Stomach smooth muscle (tissue), 2 donors: ENCODE data around the gene ZNF41.

Experiments
- H3K27ac ChIP-seq: one replicate; pipeline ENCODE4 v1.7.0; 2013; ENCODE audit warnings: mild to moderate bottlenecking, low read length, inconsistent platforms
- H3K27me3 ChIP-seq, 2 donors: one replicate each; pipeline ENCODE4 v1.7.0; 2013; ENCODE audit warnings: low read length in 2 of 2; ENCODE audit not compliant: insufficient read depth in 2 of 2, control insufficient read depth in 1 of 2
- H3K36me3 ChIP-seq, 2 donors: one replicate each; pipeline ENCODE4 v1.7.0; 2013; ENCODE audit warnings: low read length in 2 of 2; ENCODE audit not compliant: control insufficient read depth in 2 of 2, insufficient read depth in 2 of 2
- H3K4me1 ChIP-seq: one replicate; pipeline ENCODE4 v1.7.0; 2013; ENCODE audit warnings: low read length; ENCODE audit not compliant: control insufficient read depth, insufficient read depth
- H3K4me3 ChIP-seq, 2 donors: one replicate each; pipeline ENCODE4 v1.7.0; 2013; ENCODE audit warnings: low read length in 2 of 2
- H3K9ac ChIP-seq, 2 donors: one replicate each; pipeline ENCODE4 v1.7.0; 2013; ENCODE audit warnings: low read length in 2 of 2, mild to moderate bottlenecking in 1 of 2
- H3K9me3 ChIP-seq, 2 donors: one replicate each; pipeline ENCODE4 v1.7.0; 2013; ENCODE audit warnings: low read length in 2 of 2; ENCODE audit not compliant: control insufficient read depth in 2 of 2
- donor health status: healthy.
- donor health status: Pancreatic carcinoma.

ZNF41 gene

DNA sequence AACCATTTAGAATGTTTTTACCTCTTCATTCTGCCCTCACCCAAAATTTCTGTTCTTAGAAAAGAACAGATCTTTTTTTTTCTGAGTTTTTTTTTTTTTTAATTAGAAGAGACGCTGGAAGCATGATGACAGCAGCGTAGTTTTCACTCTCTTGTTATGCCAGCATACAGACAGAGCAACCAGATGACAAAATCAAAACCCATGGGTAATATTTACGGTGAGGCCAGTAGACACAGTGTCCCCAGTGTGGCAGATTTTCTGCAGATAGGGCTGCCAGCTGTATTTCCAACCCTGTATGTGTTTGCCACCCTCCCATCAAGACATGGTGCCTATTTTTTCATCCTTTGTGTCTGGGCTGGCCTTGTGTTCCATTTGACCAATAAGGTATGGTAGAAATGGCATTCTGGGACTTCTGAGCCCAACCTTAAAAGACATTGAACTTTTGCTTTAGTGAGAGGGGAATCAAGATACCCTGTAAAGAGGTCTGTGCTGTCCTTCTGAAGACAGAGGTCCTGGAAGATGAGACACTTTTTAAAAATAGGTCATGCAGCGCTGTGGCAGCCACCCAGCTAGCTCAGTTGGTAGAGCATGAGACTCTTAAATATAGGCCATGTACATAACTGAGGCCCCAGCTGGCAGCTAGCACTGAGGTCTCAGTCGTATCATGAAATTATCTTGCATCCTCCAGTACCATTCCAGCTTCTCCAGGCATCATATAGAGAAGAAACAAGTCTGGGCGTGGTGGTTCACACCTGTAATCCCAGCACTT lies 6.7 kb upstream of the ZNF41 start:
- Histone ChIP-seq H3K4me1 (no peaks in the 10 kb centered on the region), H3K27me3 (peaks cover 0 to 2% of the 10 kb centered on the region in 2 donors), H3K9me3 (peaks cover 0 to 2% of the 10 kb centered on the region in 2 donors), H3K4me3 (no peak overlapping the region), H3K27ac (no peak overlapping the region), H3K9ac (no peak overlapping the region), H3K36me3 (no peaks in the 10 kb centered on the region)

DNA sequence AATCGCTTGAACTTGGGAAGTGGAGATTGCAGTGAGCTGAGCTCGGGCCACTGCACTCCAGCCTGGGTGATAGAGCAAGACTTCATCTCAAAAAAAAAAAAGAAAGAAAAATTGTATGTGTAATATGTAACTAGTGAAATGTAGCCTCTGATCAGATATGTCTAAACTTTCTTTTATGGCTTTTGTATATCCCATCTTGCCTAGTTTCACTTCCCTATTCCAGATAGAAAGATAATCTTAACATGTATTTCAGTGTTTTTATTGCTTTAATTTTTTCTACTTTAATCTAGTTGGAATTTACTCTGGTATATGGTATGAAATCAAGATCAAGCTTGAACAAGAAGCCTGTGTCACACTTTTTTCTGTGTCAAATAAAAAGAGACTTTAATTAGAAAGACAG lies 1.9 kb upstream of the ZNF41 start:
- H3K27me3 ChIP-seq, result peaks cover 0 to 2% of the 10 kb centered on the region in 2 donors
- no peaks in the 10 kb centered on the region for H3K4me1 ChIP-seq
- no peaks in the 10 kb centered on the region for H3K36me3 ChIP-seq
- no peak overlapping the region for H3K27ac ChIP-seq
- H3K4me3 ChIP-seq, result no peak overlapping the region
- H3K9me3 ChIP-seq, result no peaks in the 10 kb centered on the region
- H3K9ac ChIP-seq, result no peak overlapping the region

DNA sequence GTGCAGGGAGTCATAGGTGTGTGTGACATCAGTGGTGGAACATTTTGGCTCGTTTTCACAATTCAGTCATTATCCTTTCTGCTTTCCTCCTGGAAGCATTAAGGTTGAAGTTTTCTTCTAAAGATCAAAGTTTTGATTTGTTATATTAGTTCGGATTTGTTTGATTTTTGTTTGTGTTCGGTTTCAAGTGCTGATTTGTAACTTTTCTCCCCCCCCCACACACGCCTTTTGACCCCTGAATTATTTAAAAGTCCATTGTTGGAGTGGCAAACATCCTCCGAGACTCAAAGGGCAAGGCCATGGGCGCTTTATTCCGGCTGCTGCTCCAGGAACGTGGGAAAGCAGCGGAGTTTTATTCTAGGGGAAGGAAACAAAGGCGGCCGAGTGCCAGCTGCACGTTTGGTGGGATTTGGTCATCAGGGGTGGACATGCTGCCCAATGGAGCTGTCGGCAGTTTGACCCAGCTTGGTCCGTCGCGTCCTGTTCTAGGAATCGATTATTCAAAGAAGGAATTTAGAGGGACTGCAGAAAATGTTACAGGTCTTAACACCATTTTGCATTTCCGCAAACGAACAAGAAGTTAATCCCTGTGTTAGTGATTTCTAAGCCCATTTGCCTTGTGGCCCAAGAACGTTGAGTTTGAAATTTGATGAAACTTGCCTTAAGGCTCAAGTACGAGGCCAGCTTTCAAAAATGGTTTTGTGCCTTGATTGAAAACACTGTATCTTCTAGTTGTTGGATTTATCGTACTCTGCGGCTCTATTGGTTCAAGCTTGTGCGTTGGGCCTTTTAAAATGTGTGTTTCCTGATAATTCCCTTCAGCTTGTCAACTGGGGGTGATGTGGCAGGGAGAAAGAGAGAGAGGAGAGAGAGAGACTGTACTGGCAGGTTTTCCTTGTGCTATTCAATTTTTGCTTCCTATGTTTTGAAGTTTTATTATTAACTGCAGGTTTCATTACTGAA lies 565 bp upstream of the ZNF41 start:
- H3K9ac ChIP-seq, result peak overlapping the region; percentile 75 to 76
- H3K4me3 ChIP-seq, result peak overlapping the region; percentile 73 to 76
- no peaks in the 10 kb centered on the region for H3K36me3 ChIP-seq
- H3K27ac ChIP-seq, result peak overlapping the region; percentile 74
- peaks cover 0 to 2% of the 10 kb centered on the region in 2 donors for H3K27me3 ChIP-seq
- no peaks in the 10 kb centered on the region for H3K9me3 ChIP-seq
- H3K4me1 ChIP-seq, result no peaks in the 10 kb centered on the region

DNA sequence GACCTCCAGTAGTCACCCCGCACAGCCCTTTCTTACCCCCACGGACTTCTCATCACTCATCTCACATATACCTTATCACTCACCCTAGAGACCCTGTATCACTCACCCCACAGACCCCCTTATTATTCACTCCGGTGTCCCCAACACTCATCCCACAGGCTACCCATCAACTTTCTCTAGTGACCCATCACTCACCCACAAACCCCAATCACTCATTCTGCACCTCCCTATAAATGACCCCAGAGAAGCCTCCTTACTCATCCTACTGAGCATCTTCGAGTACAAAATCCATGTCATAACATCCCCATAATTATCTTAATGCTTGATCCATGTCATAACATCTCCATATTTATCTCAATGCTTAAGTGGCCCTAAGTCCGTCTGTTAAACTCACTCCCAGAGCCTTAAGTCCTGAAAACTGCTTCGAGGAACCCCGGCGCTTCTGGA lies 934 bp downstream of the ZNF41 start:
- peak overlapping the region; percentile 76 for H3K9ac ChIP-seq
- no peaks in the 10 kb centered on the region for H3K36me3 ChIP-seq
- H3K27ac ChIP-seq, result peak overlapping the region; percentile 74
- peaks cover 0 to 2% of the 10 kb centered on the region in 2 donors for H3K27me3 ChIP-seq
- no peaks in the 10 kb centered on the region for H3K4me1 ChIP-seq
- H3K9me3 ChIP-seq, result no peaks in the 10 kb centered on the region
- peak overlapping the region; percentile 73 to 76 for H3K4me3 ChIP-seq

DNA sequence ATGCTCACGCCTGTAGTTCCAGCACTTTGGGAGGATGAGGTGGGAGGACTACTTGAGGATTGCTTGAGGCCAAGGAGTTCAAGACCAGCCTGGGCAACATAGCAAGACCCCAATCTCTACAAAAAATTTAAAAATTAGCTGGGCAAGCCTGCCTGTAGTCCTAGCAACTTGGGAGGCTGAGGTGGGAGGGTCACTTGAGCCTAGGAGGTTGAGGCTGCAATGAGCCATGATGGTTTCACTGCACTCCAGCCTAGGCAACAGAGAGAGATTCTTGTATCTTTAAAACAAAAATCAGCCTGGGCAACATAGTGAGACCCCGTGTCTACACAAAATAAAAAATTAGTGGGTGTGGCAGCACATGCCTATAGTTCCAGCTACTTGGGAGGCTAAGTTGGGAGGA lies 1.9 kb downstream of the ZNF41 start:
- Histone ChIP-seq H3K36me3 (no peaks in the 10 kb centered on the region), H3K4me3 (no peak overlapping the region), H3K9me3 (no peaks in the 10 kb centered on the region), H3K9ac (no peak overlapping the region), H3K4me1 (no peaks in the 10 kb centered on the region), H3K27ac (no peak overlapping the region), H3K27me3 (peaks cover 0 to 2% of the 10 kb centered on the region in 2 donors)

DNA sequence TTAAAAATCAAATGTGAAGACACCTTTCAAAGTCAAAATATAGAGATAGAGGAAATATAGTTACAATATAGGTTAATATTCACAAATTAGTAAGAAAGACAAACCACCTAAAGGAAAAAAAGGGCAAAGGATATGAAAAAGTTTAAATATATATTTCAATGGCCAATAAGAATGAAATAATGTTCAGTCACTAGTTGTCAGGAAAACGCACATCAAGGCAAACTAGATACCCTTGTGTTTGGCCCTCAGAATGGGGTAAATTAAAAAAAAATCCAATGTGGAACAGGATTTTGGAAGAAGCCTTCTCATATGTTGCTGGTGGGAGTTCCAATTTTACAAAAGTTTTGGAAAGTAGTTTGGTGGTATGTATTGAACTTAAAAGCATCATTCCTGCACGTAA lies 2.4 kb downstream of the ZNF41 start:
- H3K27ac ChIP-seq, result no peak overlapping the region
- H3K4me1 ChIP-seq, result no peaks in the 10 kb centered on the region
- peaks cover 0 to 2% of the 10 kb centered on the region in 2 donors for H3K27me3 ChIP-seq
- no peak overlapping the region for H3K4me3 ChIP-seq
- H3K9ac ChIP-seq, result no peak overlapping the region
- no peaks in the 10 kb centered on the region for H3K36me3 ChIP-seq
- no peaks in the 10 kb centered on the region for H3K9me3 ChIP-seq

DNA sequence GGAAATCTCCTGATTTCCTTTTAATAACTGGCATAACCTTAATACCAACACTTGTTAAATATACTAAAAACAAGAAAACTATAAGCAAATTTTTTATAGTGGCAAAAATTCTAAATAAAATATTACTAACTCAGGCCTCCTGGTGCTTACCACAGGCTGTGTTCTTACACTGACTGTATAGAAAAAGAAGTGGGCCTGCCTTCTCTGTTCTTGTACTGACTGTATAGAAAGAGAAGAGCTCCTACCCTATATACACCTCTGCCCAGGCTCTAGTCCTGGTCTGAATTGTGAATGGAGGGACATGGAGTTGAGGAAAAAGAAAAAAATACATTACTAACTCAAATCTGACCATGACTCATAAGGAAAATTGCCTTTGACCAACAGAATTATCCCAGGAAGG lies 7.5 kb downstream of the ZNF41 start:
- Histone ChIP-seq H3K4me3 (no peak overlapping the region), H3K36me3 (no peaks in the 10 kb centered on the region), H3K9me3 (no peaks in the 10 kb centered on the region), H3K27me3 (no peaks in the 10 kb centered on the region), H3K27ac (no peak overlapping the region), H3K9ac (no peak overlapping the region), H3K4me1 (no peaks in the 10 kb centered on the region)

DNA sequence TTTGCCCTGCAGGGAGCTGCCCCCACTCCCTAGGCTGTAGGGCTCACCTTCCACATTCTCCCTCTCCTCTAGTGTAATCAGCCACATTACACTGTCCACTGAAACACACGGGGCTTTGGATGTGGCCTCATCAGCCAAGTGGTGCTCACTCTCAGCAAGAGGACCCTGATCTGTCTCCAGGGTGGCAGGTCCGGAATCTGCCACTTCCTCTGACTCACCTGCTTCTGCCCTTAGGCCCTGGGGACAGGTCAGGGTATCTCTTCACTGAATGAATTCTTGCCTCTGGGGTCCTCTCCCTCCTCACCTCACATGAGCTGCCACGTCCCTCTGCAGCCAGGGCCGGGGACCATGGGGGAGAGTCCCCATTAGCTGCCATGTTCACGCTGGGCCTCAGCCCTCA lies 15.9 kb downstream of the ZNF41 start:
- no peak overlapping the region for H3K4me3 ChIP-seq
- H3K27me3 ChIP-seq, result peaks cover 0 to 8% of the 10 kb centered on the region in 2 donors
- H3K27ac ChIP-seq, result no peak overlapping the region
- no peaks in the 10 kb centered on the region for H3K4me1 ChIP-seq
- H3K9ac ChIP-seq, result no peak overlapping the region
- H3K36me3 ChIP-seq, result peaks cover 0 to 3% of the 10 kb centered on the region in 2 donors
- no peaks in the 10 kb centered on the region for H3K9me3 ChIP-seq

DNA sequence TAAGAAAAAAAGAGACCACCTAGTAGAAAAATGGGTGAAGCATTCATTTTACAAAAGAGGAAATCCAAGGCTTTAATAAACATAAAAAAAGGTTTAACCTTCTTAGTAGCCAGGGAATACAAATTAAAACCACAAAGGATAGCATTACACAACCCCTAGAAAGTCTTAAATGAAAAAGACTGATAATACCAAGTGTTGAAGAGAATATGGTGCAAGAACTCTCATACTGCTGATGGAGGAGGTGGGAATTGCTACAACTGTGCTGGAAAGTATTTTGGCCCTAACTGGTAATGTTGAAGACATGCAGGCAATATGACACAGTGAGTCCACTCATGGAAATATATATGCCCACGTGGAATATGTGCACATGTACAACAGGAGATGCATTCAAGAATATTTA lies 22.5 kb downstream of the ZNF41 start:
- H3K4me1 ChIP-seq, result no peaks in the 10 kb centered on the region
- peaks cover 0 to 3% of the 10 kb centered on the region in 2 donors for H3K27me3 ChIP-seq
- H3K9ac ChIP-seq, result no peak overlapping the region

DNA sequence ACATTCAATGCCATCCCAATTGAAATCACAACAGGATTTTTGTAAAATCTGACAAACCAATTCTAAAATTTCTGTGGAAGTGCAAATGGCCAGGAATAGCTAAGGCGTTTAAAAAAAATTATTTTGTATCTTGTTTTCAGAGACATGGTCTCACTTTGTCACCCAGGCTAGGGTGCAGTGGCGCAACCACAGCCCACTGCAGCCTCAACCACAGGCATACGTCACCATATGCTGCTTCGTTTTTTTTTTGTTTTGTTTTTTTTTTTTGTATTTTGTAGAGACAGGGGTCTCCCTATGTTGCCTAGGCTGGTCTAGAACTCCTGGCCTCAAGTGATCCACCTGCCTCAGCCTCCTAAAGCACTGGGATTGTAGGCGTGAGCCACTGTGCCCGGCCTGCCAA lies 24.5 kb downstream of the ZNF41 start:
- H3K27me3 ChIP-seq, result peaks cover 0 to 3% of the 10 kb centered on the region in 2 donors
- H3K9ac ChIP-seq, result no peak overlapping the region
- H3K27ac ChIP-seq, result no peak overlapping the region
- no peak overlapping the region for H3K4me3 ChIP-seq
- peaks cover 0 to 7% of the 10 kb centered on the region in 2 donors for H3K36me3 ChIP-seq
- H3K9me3 ChIP-seq, result no peaks in the 10 kb centered on the region
- no peaks in the 10 kb centered on the region for H3K4me1 ChIP-seq

More for the DNA sequence above, 22.5 kb downstream of the ZNF41 start:
- no peaks in the 10 kb centered on the region for H3K9me3 ChIP-seq
- peaks cover 0 to 5% of the 10 kb centered on the region in 2 donors for H3K36me3 ChIP-seq
- H3K27ac ChIP-seq, result no peak overlapping the region
- no peak overlapping the region for H3K4me3 ChIP-seq
